Loucy (cell line): ENCODE data around the gene PDE11A.
A peak's percentile ranks its signal among the peaks of the same experiment; 100 is the strongest.

Experiments
- H2AFZ ChIP-seq: fragments of 200-600 bp; sonication (generic); 2 replicates; pipeline ENCODE4 v1.6.0; 2016; ENCODE audit warnings: antibody characterized with exemption, mild to moderate bottlenecking, low read length, moderate library complexity
- H3F3A ChIP-seq: fragments of 200-600 bp; 2 replicates; pipeline ENCODE4 v1.6.0; 2016; ENCODE audit warnings: antibody characterized with exemption, low read depth, mild to moderate bottlenecking
- H3K27me3 ChIP-seq: fragments of 200-600 bp; sonication (generic); 2 replicates; pipeline ENCODE4 v1.6.1; 2014; ENCODE audit warnings: low read length, mild to moderate bottlenecking; ENCODE audit not compliant: insufficient read depth, poor library complexity, severe bottlenecking
- H3K36me3 ChIP-seq: fragments of 200-600 bp; sonication (generic); 2 replicates; pipeline ENCODE4 v1.6.1; 2016; ENCODE audit warnings: low read length; ENCODE audit not compliant: insufficient read depth
- H3K4me1 ChIP-seq: fragments of 200-600 bp; sonication (generic); 2 replicates; pipeline ENCODE4 v1.5.1; 2014; ENCODE audit warnings: low read length, mild to moderate bottlenecking; ENCODE audit not compliant: insufficient read depth, poor library complexity, severe bottlenecking
- H3K4me2 ChIP-seq: fragments of 200-600 bp; sonication (generic); 2 replicates; pipeline ENCODE4 v1.6.0; 2014; ENCODE audit warnings: antibody characterized with exemption, low read length, low read depth, mild to moderate bottlenecking; ENCODE audit not compliant: poor library complexity, severe bottlenecking
- H3K4me3 ChIP-seq: fragments of 200-600 bp; sonication (generic); 2 replicates; pipeline ENCODE4 v1.5.1; 2014; ENCODE audit warnings: low read length, mild to moderate bottlenecking, mixed read lengths; ENCODE audit not compliant: poor library complexity, severe bottlenecking
- H3K79me2 ChIP-seq: fragments of 200-600 bp; sonication (generic); 2 replicates; pipeline ENCODE4 v1.6.1; 2014; ENCODE audit warnings: low read length; ENCODE audit not compliant: insufficient read depth
- H3K9ac ChIP-seq: fragments of 200-600 bp; sonication (generic); 2 replicates; pipeline ENCODE4 v1.6.0; 2014; ENCODE audit warnings: mild to moderate bottlenecking, low read depth, low read length, moderate library complexity; ENCODE audit not compliant: poor library complexity, severe bottlenecking
- H3K9me2 ChIP-seq: fragments of 200-600 bp; sonication (generic); replicated peaks from 2 replicates; pipeline ENCODE4 v1.6.1; 2016; ENCODE audit warnings: low read depth, low read length, mixed read lengths
- H3K9me3 ChIP-seq: fragments of 200-600 bp; sonication (generic); 2 replicates; pipeline ENCODE4 v1.6.1; 2014; ENCODE audit warnings: mild to moderate bottlenecking, antibody characterized with exemption, low read length, low read depth; ENCODE audit not compliant: insufficient read depth
- H4K20me1 ChIP-seq: fragments of 200-600 bp; sonication (generic); 2 replicates; pipeline ENCODE4 v1.6.0; 2014; ENCODE audit warnings: antibody characterized with exemption, low read length, mild to moderate bottlenecking; ENCODE audit not compliant: insufficient read depth, poor library complexity, severe bottlenecking
- CTCF ChIP-seq: fragments of 200-600 bp; sonication (generic); conservative IDR thresholded peaks from 2 replicates; pipeline ENCODE4 v1.5.1; 2014; ENCODE audit warnings: mild to moderate bottlenecking, antibody characterized with exemption, low read length
- EZH2phosphoT487 ChIP-seq: fragments of 200-600 bp; IDR thresholded peaks from 2 replicates; pipeline ENCODE4 v1.6.1; 2018; ENCODE audit warnings: antibody characterized with exemption, mild to moderate bottlenecking, moderate library complexity, borderline replicate concordance

The PDE11A gene

DNA sequence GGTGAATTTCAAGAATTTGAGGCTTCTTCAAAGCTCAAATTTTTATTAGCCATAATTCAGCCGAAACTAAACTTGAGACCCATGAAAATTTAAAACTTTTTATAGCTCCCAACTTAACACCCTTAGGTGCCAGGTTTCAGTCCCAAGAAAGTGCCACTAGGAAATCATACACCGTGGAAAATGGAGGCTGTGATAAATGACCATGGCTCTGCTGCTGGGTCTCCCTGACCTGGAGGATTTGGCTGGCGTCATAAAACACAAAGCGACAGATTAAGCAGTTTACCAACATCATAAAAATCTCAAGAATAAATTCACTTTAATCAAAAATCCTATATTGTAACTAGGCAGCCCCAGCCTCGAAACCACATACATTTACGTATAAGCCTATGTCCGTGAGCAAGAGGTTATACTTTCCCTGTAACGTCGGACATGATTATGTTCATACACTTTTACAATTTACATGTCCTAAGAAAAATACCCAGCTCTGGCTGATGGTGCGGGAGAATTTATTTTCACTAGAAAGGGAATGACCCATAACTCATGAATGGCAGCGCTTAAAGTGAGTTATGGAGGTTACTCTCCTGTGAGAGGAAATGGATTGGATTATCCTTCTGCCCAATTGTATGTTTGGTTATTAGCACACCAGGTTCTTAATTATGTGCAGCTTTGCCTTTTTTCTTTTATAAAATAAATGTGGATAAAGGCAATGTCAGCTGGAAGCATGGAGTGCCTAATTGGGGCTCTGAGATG is 350.6 kb downstream of the PDE11A start:
- H3K9ac ChIP-seq, result no peak overlapping the region
- TF ChIP-seq EZH2phosphoT487 (no peak), CTCF (no peak)
- no peak overlapping the region for H2AFZ ChIP-seq
- H3F3A ChIP-seq, result no peaks in the 10 kb centered on the region
- no peaks in the 10 kb centered on the region for H3K79me2 ChIP-seq
- no peak overlapping the region for H3K4me2 ChIP-seq
- no peaks in the 10 kb centered on the region for H3K27me3 ChIP-seq
- no peaks in the 10 kb centered on the region for H3K9me2 ChIP-seq
- H3K4me3 ChIP-seq, result no peak overlapping the region
- no peaks in the 10 kb centered on the region for H3K36me3 ChIP-seq
- H3K9me3 ChIP-seq, result no peaks in the 10 kb centered on the region
- H4K20me1 ChIP-seq, result no peaks in the 10 kb centered on the region
- H3K4me1 ChIP-seq, result no peaks in the 10 kb centered on the region

DNA sequence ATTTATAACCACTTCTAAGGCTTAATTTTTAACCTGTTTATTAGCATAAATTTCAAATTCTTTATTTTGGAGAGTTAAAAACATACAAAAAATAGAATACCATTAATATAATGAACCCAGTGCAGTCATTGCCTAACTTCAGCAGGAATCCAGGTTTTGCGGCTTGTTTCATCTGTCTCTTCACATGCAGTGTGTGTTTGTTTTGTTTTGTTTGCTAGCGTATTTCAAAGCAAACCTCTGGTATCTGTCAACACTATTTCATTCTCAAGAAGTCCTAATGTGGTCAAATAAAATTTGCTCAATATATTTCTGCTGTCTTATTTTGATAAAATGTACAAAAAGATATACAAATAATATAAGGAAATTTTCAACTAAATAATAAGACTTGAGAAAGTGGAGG is 351.5 kb downstream of the PDE11A start:
- Histone ChIP-seq H3K9me3 (no peaks in the 10 kb centered on the region), H3K4me2 (no peak overlapping the region), H3K4me1 (no peaks in the 10 kb centered on the region), H3K27me3 (no peaks in the 10 kb centered on the region), H4K20me1 (no peaks in the 10 kb centered on the region), H2AFZ (no peak overlapping the region), H3K9ac (no peak overlapping the region), H3K4me3 (no peak overlapping the region), H3K36me3 (no peaks in the 10 kb centered on the region), H3K79me2 (no peaks in the 10 kb centered on the region), H3F3A (no peaks in the 10 kb centered on the region), H3K9me2 (no peaks in the 10 kb centered on the region)
- TF ChIP-seq EZH2phosphoT487, result no peak
- TF ChIP-seq CTCF, result no peak

DNA sequence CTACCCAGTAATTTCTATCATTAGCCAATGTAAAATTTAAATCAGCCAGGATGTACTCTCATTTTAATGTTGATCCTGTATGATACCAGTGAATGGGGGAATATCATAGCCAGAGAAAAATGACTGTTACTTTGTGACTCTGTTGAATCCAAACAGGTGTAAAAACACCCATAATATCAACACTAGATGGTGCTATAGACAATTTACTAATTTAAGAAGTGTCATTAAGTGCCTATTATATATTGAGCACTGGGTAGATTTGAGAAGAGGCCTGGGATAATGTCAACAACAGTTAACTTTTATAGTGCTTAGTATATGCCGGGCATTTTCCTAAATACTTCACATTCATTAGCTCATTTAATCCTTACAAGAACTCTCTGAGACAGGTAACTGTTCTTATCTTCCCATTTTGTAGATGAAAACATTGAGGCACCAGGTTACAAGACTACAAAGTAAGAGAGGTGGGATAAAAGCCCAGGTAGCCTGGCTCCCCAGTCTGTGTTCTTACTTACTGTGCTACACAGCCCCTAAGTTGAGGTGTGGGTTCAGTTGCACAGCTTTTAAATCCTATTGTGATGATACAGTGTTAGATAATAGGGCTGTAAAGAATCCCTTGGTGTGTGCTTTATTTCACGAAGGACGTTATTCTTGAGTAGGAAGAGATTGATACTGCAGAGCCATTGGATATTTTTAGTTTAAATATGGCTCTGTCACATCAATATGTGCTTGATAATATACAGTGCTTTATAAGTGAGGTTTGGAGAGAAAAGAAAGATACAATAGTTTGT is 354.6 kb downstream of the PDE11A start:
- no peak for TF ChIP-seq EZH2phosphoT487
- TF ChIP-seq CTCF, result peak; percentile 63

More for the DNA sequence above, 354.6 kb downstream of the PDE11A start:
- no peaks in the 10 kb centered on the region for H4K20me1 ChIP-seq
- no peak overlapping the region for H3K4me3 ChIP-seq
- no peak overlapping the region for H2AFZ ChIP-seq
- H3K79me2 ChIP-seq, result no peaks in the 10 kb centered on the region
- H3K4me1 ChIP-seq, result no peaks in the 10 kb centered on the region
- H3K27me3 ChIP-seq, result no peaks in the 10 kb centered on the region
- H3K4me2 ChIP-seq, result no peak overlapping the region
- H3K9ac ChIP-seq, result no peak overlapping the region
- no peaks in the 10 kb centered on the region for H3K36me3 ChIP-seq
- no peaks in the 10 kb centered on the region for H3F3A ChIP-seq
- no peaks in the 10 kb centered on the region for H3K9me3 ChIP-seq
- no peaks in the 10 kb centered on the region for H3K9me2 ChIP-seq
